GM12892 (cell line): ENCODE data around the gene NFIX.

Experiments
- POLR2A ChIP-seq: IDR thresholded peaks from 2 replicates; pipeline ENCODE4 v1.6.1; 2011; ENCODE audit warnings: low read depth, low read length, control low read depth
- TAF1 ChIP-seq: IDR thresholded peaks from 2 replicates; pipeline ENCODE4 v1.6.1; 2011; ENCODE audit warnings: low read depth, mild to moderate bottlenecking, control low read depth, low read length, borderline replicate concordance

DNA sequence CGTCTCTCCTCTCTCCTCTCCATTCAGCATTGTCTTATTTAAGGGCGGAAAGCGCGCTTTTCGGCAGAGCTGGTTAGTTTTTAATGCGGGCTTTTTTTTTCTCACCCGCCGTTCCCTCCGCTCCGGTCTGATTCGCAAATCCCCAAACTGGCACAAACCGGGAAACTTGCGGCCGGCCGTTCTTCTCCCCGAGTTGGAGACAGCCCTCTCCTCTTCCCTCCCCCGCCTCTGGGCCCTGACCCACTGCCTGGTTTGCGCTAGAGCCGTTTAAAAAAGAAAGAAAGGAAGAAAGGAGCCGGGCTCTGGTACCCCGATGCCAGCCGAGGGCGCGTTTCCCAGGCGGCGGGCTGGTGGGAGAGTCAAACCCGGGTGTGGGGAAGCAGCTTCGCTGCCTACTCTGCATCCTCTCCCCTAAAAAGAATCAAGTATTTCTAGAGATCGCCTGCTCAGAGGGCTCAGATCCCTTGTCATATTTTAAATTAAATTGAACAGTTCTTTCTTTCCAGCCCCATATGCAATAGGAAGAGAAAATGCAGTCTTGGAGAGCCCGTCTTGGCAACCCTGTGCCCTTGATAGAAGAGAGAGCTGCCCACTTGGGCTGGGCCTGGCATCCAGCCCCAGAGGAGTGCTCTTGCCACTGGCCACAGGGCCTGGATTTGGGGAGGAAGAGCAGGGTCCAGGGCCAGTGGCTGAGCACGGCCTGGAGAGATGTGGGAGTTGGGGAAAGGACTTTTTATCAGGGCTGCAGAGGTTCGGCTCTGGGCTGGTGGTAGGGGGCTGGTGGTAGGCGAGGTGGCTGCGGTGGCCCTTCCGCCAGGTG, 19.0 kb downstream of the NFIX start:
- TF ChIP-seq POLR2A (no peak), TAF1 (no peak)
